Sigmoid colon (tissue), 4 donors: ENCODE results near the gene ESM1.

Experiments
- CTCF ChIP-seq, 4 experiments: fragments of 450-650 bp in 3 of 4; fragments of 200-600 bp in 1 of 4; IDR thresholded peaks; one replicate each; pipeline ENCODE4 v1.5.1; 2016 to 2019; ENCODE audit warnings: antibody characterized with exemption in 4 of 4, mild to moderate bottlenecking in 3 of 4, moderate library complexity in 2 of 4
- EP300 ChIP-seq, 4 donors: sonication (generic); formaldehyde crosslinking; IDR thresholded peaks; one replicate each; pipeline ENCODE4 v1.6.1; 2017; ENCODE audit warnings: antibody characterized with exemption in 4 of 4
- POLR2A ChIP-seq, 2 donors: fragments of 450-650 bp; IDR thresholded peaks; one replicate each; pipeline ENCODE4 v1.6.1; 2016; ENCODE audit warnings: antibody characterized with exemption in 2 of 2, mild to moderate bottlenecking in 2 of 2, moderate library complexity in 2 of 2
- POLR2AphosphoS5 ChIP-seq, 4 donors: sonication (generic); formaldehyde crosslinking; IDR thresholded peaks; one replicate each; pipeline ENCODE4 v1.6.1; 2017; ENCODE audit warnings: antibody characterized with exemption in 4 of 4

GRCh38 chr5:55004729-55005128, 19.3 kb upstream of the ESM1 start:
- TF ChIP-seq CTCF (IDR thresholded peaks at IDR 0.05): no peak
- TF ChIP-seq POLR2AphosphoS5 (IDR thresholded peaks at IDR 0.05): no peak
- no peak for TF ChIP-seq EP300 (IDR thresholded peaks at IDR 0.05)
- no peak for TF ChIP-seq POLR2A (IDR thresholded peaks at IDR 0.05)
